ENCODE data around the gene RPS5.
"Not testable (repeated sequence)": the region's sequence is repeated elsewhere in the genome, so short reads cannot be mapped to it uniquely, and the experiment has no call there.

Gene RPS5

GRCh38 chr19:58386576-58387337 lies at the start of gene RPS5:
Gene RPS5, plus strand, starts transcription at chr19:58387269. Its CDS starts 869 bp downstream, at chr19:58388138.
- H3K4me3 ChIP-seq (ENCODE audit: low read depth, low read length) = peak within 1 kb of the TSS; percentile 86
- peak; percentile 95 for DNase-seq (ENCODE audit: low read depth, low spot score)
- ChIA-PET CTCF (no interaction called here), POLR2A (interaction anchor here (0.7 kb wide), 1 partner anchor 365 kb away, joined by 3 read pairs; no protein-coding TSS in a partner anchor)
- TF ChIP-seq CTCF (IDR thresholded peaks at IDR 0.05; ENCODE audit: insufficient read depth, low read length, missing control alignments) = no peak

- CTCF ChIA-PET = no interaction called here
- H3K4me3 ChIP-seq (ENCODE audit: low read depth, low read length) = no peak overlapping the region
- no peak for DNase-seq (ENCODE audit: low read depth, low spot score)
- no peak for TF ChIP-seq CTCF (IDR thresholded peaks at IDR 0.05; ENCODE audit: insufficient read depth, low read length, missing control alignments)
- POLR2A ChIA-PET = no interaction called here
These were observed 48.7 kb upstream of the RPS5 start for GRCh38 chr19:58338336-58338735.

GRCh38 chr19:58338825-58339558 lies 48.1 kb upstream of the RPS5 start:
- ChIA-PET POLR2A (no interaction called here), CTCF (interaction anchor here (0.6 kb wide), 1 partner anchor 10 kb away, joined by 4 read pairs; no protein-coding TSS in a partner anchor)
- no peak overlapping the region for H3K4me3 ChIP-seq (ENCODE audit: low read depth, low read length)

GRCh38 chr19:58345558-58345957 lies 41.5 kb upstream of the RPS5 start:
- POLR2A ChIA-PET = interaction anchor here (1.2 kb wide), 1 partner anchor 12 kb away, joined by 3 read pairs; no protein-coding TSS in a partner anchor
- no peak overlapping the region for H3K4me3 ChIP-seq (ENCODE audit: low read depth, low read length)
- CTCF ChIA-PET = no interaction called here
- no peak for TF ChIP-seq CTCF (IDR thresholded peaks at IDR 0.05; ENCODE audit: insufficient read depth, low read length, missing control alignments)
- no peak for DNase-seq (ENCODE audit: low read depth, low spot score)

More at GRCh38 chr19:58338825-58339558, 48.1 kb upstream of the RPS5 start:
- no peak for TF ChIP-seq CTCF (IDR thresholded peaks at IDR 0.05; ENCODE audit: insufficient read depth, low read length, missing control alignments)
- DNase-seq (ENCODE audit: low read depth, low spot score) = no peak

- ChIA-PET POLR2A (interaction anchor here (0.6 to 3.4 kb wide), 9 partner anchors 8 to 944 kb away, joined by 3 to 22 read pairs (median 6); partner anchors contain the start of genes ZNF274, ZNF497, ZNF584 and ZSCAN22), CTCF (interaction anchor here (0.7 kb wide), 1 partner anchor 631 kb away, joined by 3 read pairs; no protein-coding TSS in a partner anchor)
- DNase-seq (ENCODE audit: low read depth, low spot score) = no peak
- TF ChIP-seq CTCF (IDR thresholded peaks at IDR 0.05; ENCODE audit: insufficient read depth, low read length, missing control alignments) = no peak
- peak overlapping the region; percentile 78 for H3K4me3 ChIP-seq (ENCODE audit: low read depth, low read length)
These were observed 39.8 kb upstream of the RPS5 start for GRCh38 chr19:58346961-58347929.

GRCh38 chr19:58348080-58348479 lies 39.0 kb upstream of the RPS5 start:
- ChIA-PET POLR2A (interaction anchor here (1.6 to 3.4 kb wide), 5 partner anchors 9 to 165 kb away, joined by 4 to 22 read pairs (median 8); partner anchors contain the start of genes ZNF274 and ZNF497), CTCF (interaction anchor here (0.6 to 0.7 kb wide), 4 partner anchors 8 to 193 kb away, joined by 3 to 4 read pairs (median 4); partner anchors contain the start of gene ZNF497)
- not testable (repeated sequence) for DNase-seq (ENCODE audit: low read depth, low spot score)
- H3K4me3 ChIP-seq (ENCODE audit: low read depth, low read length) = peak overlapping the region; percentile 78

All from AG04449 (cell line).